GM12891 (cell line): ENCODE data around the gene MGAT5.

ENCODE experiments used
- PAX5 ChIP-seq: IDR thresholded peaks from 2 replicates; pipeline ENCODE4 v1.6.1; 2011; ENCODE audit warnings: low read length, moderate library complexity, mild to moderate bottlenecking; ENCODE audit not compliant: insufficient read depth, severe bottlenecking
- POLR2A ChIP-seq: IDR thresholded peaks from 2 replicates; pipeline ENCODE4 v1.6.1; 2011; ENCODE audit warnings: low read depth, low read length, control low read depth
- POLR2AphosphoS5 ChIP-seq: IDR thresholded peaks from 2 replicates; pipeline ENCODE4 v1.6.1; 2011; ENCODE audit warnings: low read depth, low read length, control low read depth
- POU2F2 ChIP-seq: IDR thresholded peaks from 2 replicates; pipeline ENCODE4 v1.6.1; 2011; ENCODE audit warnings: low read depth, mild to moderate bottlenecking, control low read depth, low read length, moderate library complexity
- TAF1 ChIP-seq: IDR thresholded peaks from 2 replicates; pipeline ENCODE4 v1.6.1; 2011; ENCODE audit warnings: low read depth, low read length, control low read depth

DNA sequence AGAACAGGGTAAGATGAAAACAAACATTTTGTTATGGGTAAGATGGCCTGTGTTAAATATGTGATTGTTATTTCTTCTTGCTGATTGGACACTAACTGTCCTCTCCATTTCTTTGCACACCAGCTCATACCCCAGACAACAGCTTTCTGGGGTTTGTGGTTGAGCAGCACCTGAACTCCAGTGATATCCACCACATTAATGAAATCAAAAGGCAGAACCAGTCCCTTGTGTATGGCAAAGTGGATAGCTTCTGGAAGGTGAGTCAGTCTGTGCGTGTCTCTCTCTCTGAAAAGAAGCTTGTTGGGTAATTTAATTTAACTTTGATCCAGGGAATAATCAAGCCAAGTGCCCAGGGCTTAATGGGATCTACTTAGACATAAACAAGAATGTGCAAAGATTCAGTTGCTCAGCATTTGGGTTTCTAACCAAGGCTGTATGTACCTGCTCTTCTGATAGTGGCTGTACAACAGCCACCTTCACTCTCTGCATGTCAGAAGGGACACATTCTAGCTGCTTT is 108.3 kb downstream of the MGAT5 start:
- TF ChIP-seq TAF1: no peak
- TF ChIP-seq POLR2A: no peak
- no peak for TF ChIP-seq POLR2AphosphoS5
- TF ChIP-seq POU2F2: no peak
- TF ChIP-seq PAX5: no peak
